NCI-H82 (cell line): ENCODE measurements around the gene TF.
"Not testable (repeated sequence)": the region's sequence is repeated elsewhere in the genome, so short reads cannot be mapped to it uniquely, and the experiment has no call there.

Experiments
- DNase-seq: peaks from one replicate; lab custom pipeline; 2025; lab: John Stamatoyannopoulos, UW

The TF gene

GRCh38 chr3:133767607-133768006, 21.4 kb downstream of the TF start:
- DNase-seq, result no peak

DNA sequence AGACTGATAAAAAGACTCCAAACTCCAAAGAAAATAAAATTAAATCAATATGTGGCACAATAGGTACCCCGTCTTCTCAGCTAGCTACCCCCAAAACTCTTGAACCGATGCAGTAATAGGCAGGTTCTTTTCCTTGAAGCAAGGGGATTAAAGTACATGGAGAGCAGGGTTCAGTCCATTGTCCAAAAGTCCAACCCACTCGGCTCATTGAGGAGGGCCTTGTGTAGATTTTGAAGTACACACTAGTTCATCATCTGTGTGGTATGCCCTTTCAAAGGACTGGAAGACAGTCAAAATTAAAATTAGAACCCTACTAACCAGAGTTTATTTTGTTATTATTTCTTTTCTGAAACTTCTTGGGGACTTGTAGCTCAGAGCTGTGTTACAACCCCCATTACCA, 23.3 kb downstream of the TF start:
- DNase-seq, result no peak

GRCh38 chr3:133773732-133774131, 27.5 kb downstream of the TF start:
- no peak for DNase-seq

DNA sequence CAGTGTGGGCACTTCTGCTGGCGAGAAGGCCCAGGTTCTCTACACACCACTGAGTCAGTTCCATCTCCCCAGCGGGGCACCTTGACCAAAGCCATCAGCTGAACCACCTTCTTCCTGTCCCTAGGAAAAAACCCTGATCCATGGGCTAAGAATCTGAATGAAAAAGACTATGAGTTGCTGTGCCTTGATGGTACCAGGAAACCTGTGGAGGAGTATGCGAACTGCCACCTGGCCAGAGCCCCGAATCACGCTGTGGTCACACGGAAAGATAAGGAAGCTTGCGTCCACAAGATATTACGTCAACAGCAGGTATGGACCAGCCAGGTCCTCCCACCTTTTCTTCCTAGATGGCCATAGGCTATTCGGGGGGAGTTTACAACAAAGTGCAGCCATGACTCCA, 29.1 kb downstream of the TF start:
- no peak for DNase-seq

DNA sequence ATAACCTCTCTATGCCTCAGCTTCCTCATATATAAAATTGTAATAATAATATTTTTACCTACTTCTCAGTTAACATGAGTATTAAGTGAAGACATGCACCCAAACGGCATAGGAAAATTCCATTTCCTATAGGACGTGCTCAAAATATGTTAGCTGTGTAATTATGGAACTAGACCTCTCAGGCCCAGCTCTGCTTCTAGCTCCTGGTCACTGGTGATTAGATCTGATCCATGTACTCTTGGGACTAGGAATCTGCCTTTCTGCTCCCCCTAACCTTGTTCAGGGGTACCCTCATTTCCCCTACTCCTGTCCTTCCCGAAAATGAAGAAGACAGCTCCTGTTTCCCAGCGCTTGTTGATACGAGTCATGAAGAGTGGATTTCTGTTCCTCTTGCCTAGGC, 29.6 kb downstream of the TF start:
- no peak for DNase-seq

DNA sequence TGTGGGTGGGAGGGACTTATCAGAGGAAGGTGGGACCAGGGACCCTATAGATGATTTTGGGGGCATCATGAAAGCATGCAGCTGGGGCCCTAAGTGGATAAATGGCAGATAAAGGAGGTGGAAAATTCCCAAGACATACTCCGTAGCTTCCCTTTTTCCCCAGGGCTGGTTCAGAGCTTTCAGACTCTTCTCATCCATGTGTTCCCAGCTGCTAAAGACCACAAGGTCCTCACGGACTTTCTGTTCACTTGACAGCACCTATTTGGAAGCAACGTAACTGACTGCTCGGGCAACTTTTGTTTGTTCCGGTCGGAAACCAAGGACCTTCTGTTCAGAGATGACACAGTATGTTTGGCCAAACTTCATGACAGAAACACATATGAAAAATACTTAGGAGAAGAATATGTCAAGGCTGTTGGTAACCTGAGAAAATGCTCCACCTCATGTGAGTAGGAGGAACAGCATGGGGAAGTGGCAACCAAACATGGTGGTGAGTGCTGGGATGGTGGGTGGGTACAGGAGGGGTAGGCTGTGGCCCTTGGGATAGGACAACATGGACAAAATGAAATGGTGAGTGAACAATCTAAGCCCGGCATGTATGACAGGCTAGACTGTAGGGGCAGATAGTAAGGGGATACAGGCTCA, 30.7 kb downstream of the TF start:
- no peak for DNase-seq

DNA sequence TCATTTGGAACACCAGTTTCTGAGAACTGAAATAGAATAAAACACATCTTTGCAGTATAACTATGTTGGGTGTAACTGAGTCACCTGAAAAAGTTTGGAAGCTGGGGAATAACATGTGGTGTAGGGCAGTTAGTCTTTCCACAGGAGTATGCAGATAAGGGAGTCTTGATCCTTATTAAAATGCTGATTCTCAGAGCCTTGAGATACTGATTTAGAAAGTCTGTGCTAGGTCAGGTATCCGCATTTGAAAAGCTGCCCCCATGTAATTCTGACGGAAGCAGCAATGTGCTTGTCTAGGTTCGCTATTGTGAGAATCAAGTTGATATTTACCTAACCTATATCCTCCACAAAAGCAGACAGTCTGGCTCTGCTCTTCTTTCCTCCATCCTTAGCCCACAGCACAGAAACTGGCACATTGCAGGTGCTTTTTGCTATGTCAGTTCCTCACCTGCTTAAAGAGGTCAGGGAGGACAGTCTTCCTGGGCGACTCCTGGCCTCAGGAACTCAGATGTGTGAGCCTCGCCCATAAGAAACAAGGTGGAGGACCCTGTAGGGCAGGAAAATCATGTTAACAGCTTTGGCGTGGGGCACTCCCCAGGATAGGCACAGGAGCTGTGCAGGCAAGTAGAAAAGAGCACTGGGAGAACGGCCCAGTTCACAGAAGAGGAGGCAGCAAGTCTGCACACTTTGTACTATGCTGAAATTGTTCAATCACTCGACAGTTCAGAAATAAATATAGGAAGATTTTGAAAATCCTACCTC, 31.8 kb downstream of the TF start:
- no peak for DNase-seq

- DNase-seq, result no peak
Measured at GRCh38 chr3:133779626-133780203, 33.5 kb downstream of the TF start.

DNA sequence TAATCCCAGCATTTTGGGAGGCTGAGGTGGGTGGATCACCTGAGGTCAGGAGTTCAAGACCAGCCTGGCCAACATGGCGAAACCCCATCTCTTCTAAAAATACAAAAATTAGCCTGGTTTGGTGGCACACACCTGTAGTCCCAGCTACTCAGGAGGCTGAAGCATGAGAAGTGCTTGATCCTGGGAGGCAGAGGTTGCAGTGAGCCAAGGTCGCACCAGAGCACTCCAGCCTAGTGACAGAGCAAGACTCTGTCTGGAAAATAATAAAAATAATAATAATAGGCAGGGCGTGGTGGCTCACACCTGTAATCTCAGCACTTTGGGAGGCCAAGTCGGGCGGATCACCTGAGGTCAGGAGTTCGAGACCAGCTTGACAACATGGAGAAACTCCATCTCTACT, 34.6 kb downstream of the TF start:
- DNase-seq, result not testable (repeated sequence)

- no peak for DNase-seq
Measured at GRCh38 chr3:133781570-133781969, 35.4 kb downstream of the TF start.

DNA sequence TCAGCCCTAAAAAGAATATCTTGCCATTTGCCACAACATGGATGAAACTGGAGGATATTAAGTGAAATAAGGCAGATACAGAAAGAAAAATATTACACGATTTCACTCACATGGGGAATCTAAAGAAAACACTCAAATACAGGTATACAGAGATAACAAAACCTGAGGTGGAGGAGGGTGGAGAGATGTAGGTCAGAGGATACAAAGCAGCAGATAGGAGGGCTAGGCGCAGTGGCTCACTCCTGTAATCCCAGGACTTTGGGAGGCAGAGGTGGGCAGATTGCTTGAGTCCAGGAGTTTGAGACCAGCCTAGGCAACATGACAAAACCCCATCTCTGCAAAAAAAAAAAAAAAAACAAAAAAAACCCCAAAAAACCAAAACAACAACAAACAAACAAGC, 36.3 kb downstream of the TF start:
- no peak for DNase-seq

DNA sequence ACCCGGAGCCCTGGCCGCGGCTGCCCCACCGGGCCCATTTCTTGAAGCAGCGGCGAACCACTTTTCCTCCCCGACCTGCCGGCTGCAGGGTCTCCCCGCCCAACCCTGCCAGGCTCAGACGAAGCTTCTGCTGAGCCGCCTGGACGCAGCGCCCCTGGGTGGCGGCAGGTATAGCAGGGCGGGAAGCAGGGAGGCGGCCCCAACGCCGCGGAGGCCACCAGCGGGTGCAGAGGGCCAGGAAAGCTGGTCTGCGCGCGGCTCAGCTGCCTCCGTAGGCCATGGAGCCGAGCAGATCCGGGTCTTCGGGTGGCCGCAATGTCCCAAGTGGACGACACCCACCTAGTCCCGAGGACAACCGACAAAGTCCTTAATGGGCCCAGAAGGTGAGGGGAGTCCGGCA, 37.6 kb downstream of the TF start:
- no peak for DNase-seq

DNA sequence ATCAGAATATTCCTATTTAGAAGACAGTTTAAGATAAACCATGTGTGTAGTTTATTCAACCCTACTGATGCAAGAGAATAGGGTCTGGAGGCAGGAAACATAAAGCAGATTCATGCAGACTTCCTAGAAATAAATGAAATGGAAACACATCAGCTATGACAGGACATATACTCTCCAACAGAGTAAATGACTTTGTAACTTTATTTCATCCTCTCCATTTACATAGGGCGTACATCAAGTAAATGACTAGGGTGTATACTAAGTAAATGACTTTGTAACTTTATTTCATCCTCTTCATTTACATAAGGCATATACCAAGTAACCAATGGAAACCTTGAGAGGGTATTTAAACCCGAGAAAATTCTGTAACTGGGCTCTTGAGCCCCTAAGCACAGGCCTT, 41.8 kb downstream of the TF start:
- DNase-seq, result no peak

DNA sequence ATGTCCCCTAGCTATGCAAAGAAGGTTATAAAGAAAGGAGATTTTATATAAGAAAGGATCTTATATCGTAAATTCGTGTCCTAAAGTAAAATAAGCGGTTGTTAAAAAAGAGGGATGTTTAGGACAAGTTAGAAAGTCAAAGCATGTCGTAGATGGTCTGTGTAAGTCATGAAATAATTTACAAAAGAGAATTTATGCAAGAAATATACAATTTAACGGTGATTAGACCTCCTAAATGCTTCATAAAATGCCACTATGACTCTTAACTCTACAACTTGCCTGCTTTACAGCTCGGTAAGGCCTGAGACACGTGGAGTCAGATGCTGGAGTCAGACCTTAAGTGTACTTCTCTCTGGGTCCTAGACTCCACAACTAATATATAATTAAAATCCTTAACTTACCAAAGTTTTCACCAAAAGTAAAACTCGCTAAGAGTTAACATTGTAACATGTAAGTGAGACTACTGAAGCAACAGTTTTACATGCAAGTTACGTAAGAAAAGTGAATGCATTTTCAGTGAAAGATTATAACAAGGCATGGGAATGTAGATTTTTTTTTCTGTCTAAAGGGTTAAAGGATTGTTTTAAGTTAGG, 46.1 kb downstream of the TF start:
- peak; percentile 33 for DNase-seq

DNA sequence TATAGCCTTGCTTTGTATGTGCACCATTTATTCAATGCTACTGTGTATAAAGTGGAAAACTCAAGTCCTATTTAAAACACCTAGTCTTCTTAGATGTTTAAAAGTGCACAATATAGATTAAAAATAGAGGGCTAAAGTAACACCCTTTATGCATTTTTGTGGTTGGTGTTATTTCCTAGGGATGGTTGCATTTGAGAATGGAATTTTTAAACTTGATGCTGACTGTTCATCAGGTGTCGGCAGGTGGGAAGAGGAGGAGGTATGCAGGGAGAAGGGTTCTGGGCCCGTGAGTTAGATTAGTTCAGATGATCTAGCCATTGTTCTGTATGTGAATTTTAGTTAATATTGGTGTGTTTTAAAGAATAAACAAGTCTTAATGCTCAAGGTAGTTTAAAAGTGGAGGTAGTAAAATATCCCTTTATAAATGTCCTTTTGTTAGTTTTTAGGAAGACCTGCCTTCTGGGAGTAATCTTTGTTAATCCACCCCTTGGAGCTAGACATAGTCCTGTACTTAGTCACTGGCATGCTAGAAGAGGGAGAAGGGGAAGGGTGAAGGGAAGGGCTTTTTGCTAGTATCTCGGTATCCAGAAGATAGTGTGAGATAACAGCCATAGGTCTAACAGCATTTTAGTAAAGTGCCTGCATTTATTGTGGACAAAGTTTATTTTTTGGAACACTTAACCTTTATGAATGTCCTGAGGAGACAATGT, 51.4 kb downstream of the TF start:
- DNase-seq, result no peak

DNA sequence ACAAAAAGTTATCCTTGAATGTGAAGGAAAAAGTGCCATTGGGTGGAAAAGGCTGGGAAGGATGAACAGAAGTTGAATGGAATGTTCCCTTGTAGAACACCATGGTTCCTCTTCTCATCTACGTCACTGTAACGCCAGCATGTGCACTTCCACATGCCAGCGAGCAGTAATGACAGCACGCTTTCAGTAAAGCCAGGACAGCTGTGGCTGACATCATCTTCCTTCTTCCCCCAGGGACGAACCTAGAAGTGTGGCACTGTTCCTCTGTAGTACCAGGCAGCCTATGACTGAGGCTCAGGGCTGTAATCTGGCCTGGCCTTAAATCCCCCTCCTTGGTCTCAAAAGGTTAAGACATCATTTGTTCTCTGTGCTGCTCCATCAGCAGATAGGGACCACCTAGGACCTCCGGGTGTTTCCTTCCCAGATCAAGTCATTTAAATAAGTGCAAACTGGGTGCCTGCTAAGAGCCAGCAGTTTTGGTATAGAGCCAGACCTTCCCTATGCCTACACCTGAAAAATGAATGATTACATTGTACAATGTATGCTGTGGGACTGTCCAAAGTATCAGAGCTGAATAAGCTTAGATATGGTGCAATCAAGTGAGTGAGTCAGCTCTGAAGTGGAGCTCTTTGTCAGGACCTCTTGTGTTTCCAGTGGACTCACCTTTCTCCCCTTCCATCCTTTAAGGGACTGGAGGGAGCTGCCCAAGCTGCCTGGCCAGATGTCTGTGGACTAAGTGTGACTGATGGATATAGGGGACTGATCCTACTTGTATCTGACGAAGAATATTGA, 53.8 kb downstream of the TF start:
- DNase-seq, result peak; percentile 39

DNA sequence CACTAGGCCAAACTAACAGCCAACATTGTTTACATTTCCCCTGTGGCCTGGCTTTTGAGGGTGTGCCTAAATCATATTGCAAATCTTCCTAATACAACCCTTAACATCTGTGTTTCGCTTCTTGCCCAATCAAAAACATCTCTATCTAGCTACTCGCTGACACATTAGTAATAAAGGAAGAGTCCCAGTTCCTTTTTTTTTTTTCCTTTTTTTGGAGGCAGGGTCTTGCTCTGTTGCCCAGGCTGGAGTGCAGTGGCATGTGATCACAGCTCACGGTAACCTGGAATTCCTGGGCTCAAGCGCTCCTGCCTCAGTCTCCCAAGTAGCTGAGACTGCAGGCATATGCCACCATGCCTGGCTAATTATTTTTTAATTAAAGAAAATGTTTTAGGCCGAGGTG, 57.3 kb downstream of the TF start:
- DNase-seq, result no peak

- DNase-seq, result no peak
Measured at GRCh38 chr3:133804896-133805295, 58.7 kb downstream of the TF start.

- no peak for DNase-seq
Measured at GRCh38 chr3:133805384-133805701, 59.1 kb downstream of the TF start.

GRCh38 chr3:133805702-133806475, 59.7 kb downstream of the TF start, which contains the start of gene SRPRB:
Gene SRPRB, plus strand, starts transcription at chr3:133805815. Its CDS starts 34 bp downstream, at chr3:133805849.
- peak; percentile 99 for DNase-seq

DNA sequence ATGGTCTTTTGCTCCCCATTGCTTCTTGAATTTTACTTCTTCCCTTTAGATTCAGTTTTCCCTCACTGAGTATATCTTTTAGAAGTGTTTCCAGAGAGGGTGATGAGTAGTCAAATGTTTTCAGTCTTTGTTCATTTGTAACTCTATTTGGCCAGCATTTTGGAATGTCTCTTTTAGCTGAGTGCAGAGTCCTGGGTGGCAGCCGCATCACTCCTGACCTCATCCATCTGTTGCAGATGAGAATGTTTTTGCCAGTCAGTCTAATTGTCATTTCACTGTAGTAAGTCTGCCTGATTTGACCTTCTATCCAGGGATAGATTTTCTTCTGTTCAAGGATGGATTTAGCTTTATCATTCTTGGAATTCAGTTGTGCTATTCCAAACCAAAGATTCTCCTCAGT, 66.7 kb downstream of the TF start:
- no peak for DNase-seq
